HepG2 (cell line): ENCODE results near the gene UPF3A. TPM values are rescaled to one million over a fixed set of nuclear protein-coding genes. Genes with fewer than 3 reads are reported as not detected.

Experiments used
- CBX1 ChIP-seq: IDR thresholded peaks from one replicate; pipeline ENCODE4 v1.6.1; 2016; ENCODE audit warnings: antibody characterized with exemption, low read depth
- CENPT ChIP-seq: sonication (generic); formaldehyde crosslinking; IDR thresholded peaks from 2 replicates; pipeline ENCODE4 v1.8.0; 2022; ENCODE audit warnings: low read depth, mild to moderate bottlenecking, moderate library complexity, missing genetic modification reagents
- DMTF1 ChIP-seq: sonication (generic); formaldehyde crosslinking; IDR thresholded peaks from 2 replicates; pipeline ENCODE4 v1.4.0; 2020; ENCODE audit warnings: mild to moderate bottlenecking, missing genetic modification reagents
- ERF ChIP-seq: IDR thresholded peaks from 2 replicates; pipeline ENCODE4 v1.6.1; 2018; ENCODE audit warnings: missing biosample characterization, missing genetic modification reagents
- GTF3A ChIP-seq: sonication (generic); formaldehyde crosslinking; conservative IDR thresholded peaks from 2 replicates; pipeline ENCODE4 v1.4.0; 2020; ENCODE audit warnings: mild to moderate bottlenecking, missing genetic modification reagents
- JUNB ChIP-seq: sonication (generic); formaldehyde crosslinking; IDR thresholded peaks from 2 replicates; pipeline ENCODE4 v1.8.0; 2022; ENCODE audit warnings: missing genetic modification reagents, mild to moderate bottlenecking, borderline replicate concordance
- KMT2A ChIP-seq: sonication (generic); formaldehyde crosslinking; IDR thresholded peaks from 2 replicates; pipeline ENCODE4 v1.4.0; 2020; ENCODE audit warnings: missing genetic modification reagents
- MED1 ChIP-seq: sonication (generic); formaldehyde crosslinking; IDR thresholded peaks from 2 replicates; pipeline ENCODE4 v1.4.0; 2020; ENCODE audit warnings: missing genetic modification reagents
- NR2F1 ChIP-seq, 2 experiments: fragments of 450-650 bp in 1 of 2; formaldehyde crosslinking in 1 of 2; IDR thresholded peaks; 2 replicates each; pipeline versions ENCODE4 v1.5.0 to v1.6.1; 2016 to 2020; ENCODE audit warnings: mild to moderate bottlenecking in 1 of 2, missing compliant biosample characterization in 1 of 2, missing genetic modification reagents in 1 of 2, moderate library complexity in 1 of 2
- RBAK ChIP-seq: sonication (generic); formaldehyde crosslinking; IDR thresholded peaks from 2 replicates; pipeline ENCODE4 v1.5.1; 2020; ENCODE audit warnings: mild to moderate bottlenecking, missing genetic modification reagents
- SIX4 ChIP-seq: sonication (generic); formaldehyde crosslinking; IDR thresholded peaks from 2 replicates; pipeline ENCODE4 v1.4.0; 2020; ENCODE audit warnings: missing genetic modification reagents
- SMC3 ChIP-seq: IDR thresholded peaks from 2 replicates; pipeline ENCODE4 v1.6.1; 2011; ENCODE audit warnings: low read length, improper control_type of control experiment
- SNAI1 ChIP-seq: sonication (generic); formaldehyde crosslinking; IDR thresholded peaks from 2 replicates; pipeline ENCODE4 v1.5.0; 2020; ENCODE audit warnings: mild to moderate bottlenecking, missing genetic modification reagents, borderline replicate concordance
- SNRNP70 ChIP-seq: fragments of 200-400 bp; formaldehyde crosslinking; IDR thresholded peaks from 2 replicates; pipeline ENCODE4 v1.6.1; 2017; ENCODE audit warnings: mild to moderate bottlenecking, low read depth, low read length, moderate library complexity
- SP2 ChIP-seq: sonication (generic); formaldehyde crosslinking; IDR thresholded peaks from 2 replicates; pipeline ENCODE4 v1.5.1; 2020; ENCODE audit warnings: mild to moderate bottlenecking, missing genetic modification reagents
- SRF ChIP-seq: IDR thresholded peaks from 2 replicates; pipeline ENCODE4 v1.6.1; 2011; ENCODE audit warnings: mild to moderate bottlenecking, low read depth, low read length, moderate library complexity
- STAG1 ChIP-seq: sonication (generic); formaldehyde crosslinking; IDR thresholded peaks from 2 replicates; pipeline ENCODE4 v1.4.0; 2020; ENCODE audit warnings: missing genetic modification reagents
- TBX3 ChIP-seq: fragments of 450-650 bp; IDR thresholded peaks from 2 replicates; pipeline ENCODE4 v1.6.1; 2017; ENCODE audit warnings: antibody characterized with exemption, mild to moderate bottlenecking, inconsistent platforms, borderline replicate concordance
- TCF7L2 ChIP-seq: IDR thresholded peaks from 2 replicates; pipeline ENCODE4 v1.6.1; 2011; ENCODE audit warnings: mild to moderate bottlenecking, low read depth, low read length, moderate library complexity
- TOE1 ChIP-seq: sonication (generic); formaldehyde crosslinking; IDR thresholded peaks from 2 replicates; pipeline ENCODE4 v1.4.0; 2020; ENCODE audit warnings: mild to moderate bottlenecking, missing genetic modification reagents
- ZBTB20 ChIP-seq: sonication (generic); formaldehyde crosslinking; IDR thresholded peaks from 2 replicates; pipeline ENCODE4 v1.8.1; 2023; ENCODE audit warnings: missing genetic modification reagents, low read depth, mild to moderate bottlenecking, borderline replicate concordance
- ZFY ChIP-seq: sonication (generic); formaldehyde crosslinking; IDR thresholded peaks from 2 replicates; pipeline ENCODE4 v1.4.0; 2020; ENCODE audit warnings: missing genetic modification reagents
- ZMYM3 ChIP-seq: sonication (generic); formaldehyde crosslinking; IDR thresholded peaks from 2 replicates; pipeline ENCODE4 v1.5.1; 2020; ENCODE audit warnings: mild to moderate bottlenecking, missing genetic modification reagents
- ZNF383 ChIP-seq: sonication (generic); formaldehyde crosslinking; IDR thresholded peaks from 2 replicates; pipeline ENCODE4 v1.4.0; 2020; ENCODE audit warnings: missing genetic modification reagents, mild to moderate bottlenecking, borderline replicate concordance
- ZNF432 ChIP-seq: sonication (generic); formaldehyde crosslinking; IDR thresholded peaks from 2 replicates; pipeline ENCODE4 v1.5.0; 2020; ENCODE audit warnings: missing genetic modification reagents, mild to moderate bottlenecking, borderline replicate concordance
- ZNF496 ChIP-seq: sonication (generic); formaldehyde crosslinking; IDR thresholded peaks from 2 replicates; pipeline ENCODE4 v1.8.1; 2023; ENCODE audit warnings: mild to moderate bottlenecking, moderate library complexity, missing genetic modification reagents; ENCODE audit not compliant: insufficient replicate concordance
- ZNF652 ChIP-seq: IDR thresholded peaks from 2 replicates; pipeline ENCODE4 v1.6.1; 2016; ENCODE audit warnings: low read depth, borderline replicate concordance
- ZNF670 ChIP-seq: sonication (generic); formaldehyde crosslinking; IDR thresholded peaks from 2 replicates; pipeline ENCODE4 v1.8.0; 2022; ENCODE audit warnings: mild to moderate bottlenecking, missing genetic modification reagents, borderline replicate concordance
- ZNF777 ChIP-seq: sonication (generic); formaldehyde crosslinking; IDR thresholded peaks from 2 replicates; pipeline ENCODE4 v1.4.0; 2020; ENCODE audit warnings: missing genetic modification reagents
- ZUFSP ChIP-seq: sonication (generic); formaldehyde crosslinking; IDR thresholded peaks from 2 replicates; pipeline ENCODE4 v1.9.0; 2021; ENCODE audit warnings: missing genetic modification reagents, mild to moderate bottlenecking, borderline replicate concordance
- polyA plus RNA-seq, 8 experiments: library from polyadenylated mRNA; depleted of rRNA in 3 of 8; stranded (reverse) in 7 of 8; unstranded in 1 of 8; fragments of >200 nt; fragmentation: Illumina TruSeq in 4 of 8; extraction: Trizol in 4 of 8; gene quantifications; 2 replicates each; pipeline versions ENCODE4 v1.2.1 to v1.2.3, GENCODE V29; 2011 to 2016; ENCODE audit warnings: low read depth in 4 of 8, missing spikeins in 1 of 8, mixed read lengths in 1 of 8; ENCODE audit not compliant: insufficient read depth in 1 of 8
- total RNA-seq, 5 experiments: library from RNA; depleted of rRNA; stranded (reverse); fragments of >200 nt; fragmentation: Illumina TruSeq; extraction: Trizol; gene quantifications; 2 replicates each; pipeline ENCODE4 v1.2.3, GENCODE V29; 2016; ENCODE audit warnings: low read depth in 1 of 5

The UPF3A gene
- total and polyA plus RNA-seq, 2 of the 13 experiments (the other 11 are each of a cell fraction or from before 2014, with no cell fraction given): 60.2 to 63.8 TPM

- TF ChIP-seq DMTF1: no peak
- TF ChIP-seq ZNF777 (CRISPR knock-in tag): no peak
- TF ChIP-seq STAG1: no peak
- no peak for TF ChIP-seq TBX3
- TF ChIP-seq CENPT: peak; percentile 35; the same call in 1 of the 2 replicates
- no peak for TF ChIP-seq SMC3
- no peak for TF ChIP-seq SNRNP70
- TF ChIP-seq SP2 (CRISPR knock-in tag): peak; percentile 52; the same call in 1 of the 2 replicates
- TF ChIP-seq ZNF496 (CRISPR knock-in tag): no peak
- TF ChIP-seq SRF: no peak
- no peak for TF ChIP-seq ZMYM3
- no peak for TF ChIP-seq ZBTB20 (CRISPR knock-in tag)
- no peak for TF ChIP-seq SNAI1 (CRISPR knock-in tag)
- peak; percentile 85 for TF ChIP-seq ZFY
- TF ChIP-seq ERF (CRISPR knock-in tag): no peak; the same call in 1 of the 2 replicates
- TF ChIP-seq JUNB (CRISPR knock-in tag): no peak
- peak; percentile 94 to 96 for TF ChIP-seq NR2F1 (CRISPR knock-in tag; IDR thresholded peaks at IDR 0.05)
- TF ChIP-seq SIX4 (CRISPR knock-in tag): no peak
- no peak for TF ChIP-seq CBX1
- 0 out of 2 replicates have a peak, but pooled peaks have one; percentile 56 for TF ChIP-seq ZNF670 (CRISPR knock-in tag)
- peak; percentile 73 for TF ChIP-seq MED1 (CRISPR knock-in tag)
- no peak for TF ChIP-seq RBAK
- TF ChIP-seq ZNF432 (CRISPR knock-in tag): no peak
- no peak for TF ChIP-seq ZNF383
- TF ChIP-seq ZUFSP (CRISPR knock-in tag): no peak
- peak; percentile 19; the same call in 1 of the 2 replicates for TF ChIP-seq KMT2A (CRISPR knock-in tag)
- TF ChIP-seq TCF7L2: no peak
- no peak for TF ChIP-seq TOE1 (CRISPR knock-in tag)
- no peak for TF ChIP-seq ZNF652 (CRISPR knock-in tag)
- TF ChIP-seq GTF3A: no peak
These were observed at the start of gene UPF3A (continued) for GRCh38 chr13:114281351-114282040.
